GM10248 (cell line): Measurements from ENCODE around the gene KMT2C.
"Not testable (repeated sequence)": the region's sequence is repeated elsewhere in the genome, so short reads cannot be mapped to it uniquely, and the experiment has no call there.

Experiments
- CTCF ChIA-PET: fragments of 300-600 bp; sonication (Branson Sonifier 250); formaldehyde crosslinking; extraction: SDS; loops from one replicate; lab custom pipeline; 2021; ENCODE audit warnings: antibody characterized with exemption; lab: Yijun Ruan, JAX
- POLR2A ChIA-PET: fragments of 350-650 bp; sonication (Branson Sonifier 250); formaldehyde crosslinking; extraction: SDS; loops from one replicate; lab custom pipeline; 2020; ENCODE audit warnings: antibody characterized with exemption; lab: Yijun Ruan, JAX
- DNase-seq: peaks from one replicate; pipeline ENCODE4 v3.0.0; 2012; ENCODE audit errors: extremely low spot score
- CTCF ChIP-seq: IDR thresholded peaks from 2 replicates; pipeline ENCODE4 v1.5.1; 2012; ENCODE audit warnings: mild to moderate bottlenecking, low read depth; ENCODE audit errors: extremely low read depth, missing control alignments, control extremely low read depth

KMT2C gene

GRCh38 chr7:152362128-152362926 lies 73.5 kb downstream of the KMT2C start:
- TF ChIP-seq CTCF, result no peak
- no peak for DNase-seq
- POLR2A ChIA-PET, result no interaction called here

GRCh38 chr7:152355474-152356057 lies 80.2 kb downstream of the KMT2C start:
- TF ChIP-seq CTCF, result no peak
- CTCF ChIA-PET, result interaction anchor here (1.0 to 1.3 kb wide), 3 partner anchors 14 to 57 kb away, joined by 3 to 4 read pairs (median 3); no protein-coding TSS in a partner anchor
- no peak for DNase-seq
- POLR2A ChIA-PET, result no interaction called here

More at GRCh38 chr7:152362128-152362926, 73.5 kb downstream of the KMT2C start:
- CTCF ChIA-PET, result no interaction called here

- ChIA-PET POLR2A (no interaction called here), CTCF (interaction anchor here (0.8 to 1.3 kb wide), 3 partner anchors 9 to 353 kb away, joined by 3 read pairs; no protein-coding TSS in a partner anchor)
- no peak for TF ChIP-seq CTCF
- no peak for DNase-seq
Measured at GRCh38 chr7:152354061-152354460, 81.7 kb downstream of the KMT2C start.

- POLR2A ChIA-PET, DNase-seq: not testable (repeated sequence)
- CTCF ChIA-PET, result interaction anchor here (1.3 kb wide), 2 partner anchors 15 to 19 kb away, joined by 3 to 7 read pairs; no protein-coding TSS in a partner anchor
Measured at GRCh38 chr7:152353281-152353680, 82.5 kb downstream of the KMT2C start.

GRCh38 chr7:152351747-152352146 lies 84.1 kb downstream of the KMT2C start:
- CTCF ChIA-PET, result interaction anchor here (1.3 kb wide), 1 partner anchor 9 kb away, joined by 3 read pairs; no protein-coding TSS in a partner anchor
- DNase-seq, POLR2A ChIA-PET: not testable (repeated sequence)

- CTCF ChIA-PET, result interaction anchor here (0.9 to 1.2 kb wide), 3 partner anchors 9 to 14 kb away, joined by 3 to 8 read pairs (median 3); no protein-coding TSS in a partner anchor
- POLR2A ChIA-PET, result no interaction called here
- no peak for TF ChIP-seq CTCF
Measured at GRCh38 chr7:152351168-152351567, 84.6 kb downstream of the KMT2C start.

GRCh38 chr7:152347888-152348287 lies 87.9 kb downstream of the KMT2C start:
- no peak for DNase-seq
- ChIA-PET CTCF (no interaction called here), POLR2A (no interaction called here)
- TF ChIP-seq CTCF, result no peak

More at GRCh38 chr7:152351168-152351567, 84.6 kb downstream of the KMT2C start:
- DNase-seq, result no peak
